HFFc6 (cell line): ENCODE data around the gene B4GALT5. TPM values are rescaled to one million over a fixed set of nuclear protein-coding genes. Genes with fewer than 3 reads are reported as not detected.

Experiments used
- DNase-seq: peaks from one replicate; pipeline ENCODE4 v3.0.0-alpha.2; 2018
- H3K27ac Mint-ChIP-seq: 2 replicates; pipeline ENCODE4 v1.8.0; 2020; ENCODE audit warnings: mild to moderate bottlenecking, mixed read lengths
- H3K27me3 Mint-ChIP-seq: 2 replicates; pipeline ENCODE4 v1.8.0; 2021; ENCODE audit warnings: mild to moderate bottlenecking, moderate library complexity, mixed read lengths; ENCODE audit not compliant: insufficient read depth
- H3K36me3 Mint-ChIP-seq: 2 replicates; pipeline ENCODE4 v1.8.0; 2021; ENCODE audit warnings: low read depth, mixed read lengths
- H3K4me1 Mint-ChIP-seq: 2 replicates; pipeline ENCODE4 v1.8.0; 2020; ENCODE audit warnings: low read depth, mixed read lengths
- H3K4me3 Mint-ChIP-seq: 2 replicates; pipeline ENCODE4 v1.8.0; 2020; ENCODE audit warnings: mild to moderate bottlenecking, moderate library complexity, mixed read lengths
- H3K9me3 Mint-ChIP-seq: 2 replicates; pipeline ENCODE4 v1.8.0; 2020; ENCODE audit warnings: mild to moderate bottlenecking, mixed read lengths
- CTCF ChIP-seq: fragments of 200-600 bp; sonication (generic); IDR thresholded peaks from 2 replicates; pipeline ENCODE4 v1.5.0; 2021; ENCODE audit warnings: antibody characterized with exemption, mild to moderate bottlenecking
- total RNA-seq, 6 experiments: library from RNA; stranded (reverse); fragmentation: NEBNext Ultra II Directional; extraction: Animal tissue kit (Norgen Biotek cat#: 25700); gene quantifications; 2 replicates in 1 of 6; 3 replicates in 5 of 6; pipeline ENCODE4 v1.2.3, GENCODE V29; 2021

Gene B4GALT5
- total RNA-seq, 6 experiments from 2014 or later = 19.7 to 25.0 (median 21.9) TPM

- DNase-seq = no peak
- H3K27me3 Mint-ChIP-seq = no peaks in the 10 kb centered on the region
- H3K27ac Mint-ChIP-seq = peak overlapping the region; percentile 62
- H3K4me1 Mint-ChIP-seq = peaks cover 48% of the 10 kb centered on the region
- peaks cover 15% of the 10 kb centered on the region for H3K36me3 Mint-ChIP-seq
- TF ChIP-seq CTCF = no peak
- no peaks in the 10 kb centered on the region for H3K9me3 Mint-ChIP-seq
- no peak overlapping the region for H3K4me3 Mint-ChIP-seq
Observed at GRCh38 chr20:49685161-49685601, 28.5 kb downstream of the B4GALT5 start.

- H3K27ac Mint-ChIP-seq = no peak overlapping the region; the same call in none of the 2 replicates
- no peak for DNase-seq
- H3K27me3 Mint-ChIP-seq = no peaks in the 10 kb centered on the region
- H3K36me3 Mint-ChIP-seq = peaks cover 15% of the 10 kb centered on the region
- no peak overlapping the region for H3K4me3 Mint-ChIP-seq
- H3K9me3 Mint-ChIP-seq = no peaks in the 10 kb centered on the region
- TF ChIP-seq CTCF = no peak
- H3K4me1 Mint-ChIP-seq = peaks cover 54% of the 10 kb centered on the region
Observed at GRCh38 chr20:49684335-49684997, 29.2 kb downstream of the B4GALT5 start.

GRCh38 chr20:49682798-49683197 lies 30.9 kb downstream of the B4GALT5 start:
- no peak overlapping the region for H3K27ac Mint-ChIP-seq
- no peak for DNase-seq
- H3K9me3 Mint-ChIP-seq = no peaks in the 10 kb centered on the region
- H3K4me1 Mint-ChIP-seq = peaks cover 54% of the 10 kb centered on the region
- no peak overlapping the region for H3K4me3 Mint-ChIP-seq
- peaks cover 15% of the 10 kb centered on the region for H3K36me3 Mint-ChIP-seq
- no peaks in the 10 kb centered on the region for H3K27me3 Mint-ChIP-seq
- no peak for TF ChIP-seq CTCF

- Mint-ChIP-seq H3K4me1 (peaks cover 56% of the 10 kb centered on the region), H3K4me3 (no peak overlapping the region), H3K9me3 (no peaks in the 10 kb centered on the region), H3K36me3 (peaks cover 15% of the 10 kb centered on the region), H3K27me3 (no peaks in the 10 kb centered on the region), H3K27ac (no peak overlapping the region)
- DNase-seq = no peak
- TF ChIP-seq CTCF = no peak
Observed at GRCh38 chr20:49682278-49682677, 31.4 kb downstream of the B4GALT5 start.

GRCh38 chr20:49681850-49682216 lies 31.8 kb downstream of the B4GALT5 start:
- no peak overlapping the region for H3K27ac Mint-ChIP-seq
- peaks cover 60% of the 10 kb centered on the region for H3K4me1 Mint-ChIP-seq

More at GRCh38 chr20:49681850-49682216, 31.8 kb downstream of the B4GALT5 start:
- H3K27me3 Mint-ChIP-seq = no peaks in the 10 kb centered on the region
- DNase-seq = no peak
- TF ChIP-seq CTCF = no peak
- H3K36me3 Mint-ChIP-seq = peaks cover 15% of the 10 kb centered on the region
- no peak overlapping the region for H3K4me3 Mint-ChIP-seq
- H3K9me3 Mint-ChIP-seq = no peaks in the 10 kb centered on the region
